Right cardiac atrium (tissue), 5 donors: ENCODE results near the gene WDTC1. TPM values are rescaled to one million over a fixed set of nuclear protein-coding genes. Genes with fewer than 3 reads are reported as not detected.

Source experiments
- ATAC-seq, 2 donors: fragments of 200-7000 bp; cut with Tn5 transposase; one replicate each; pipeline versions ENCODE4 v1.8.0 to v1.9.1; 2020; ENCODE audit warnings: moderate library complexity in 2 of 2, mild to moderate bottlenecking in 1 of 2
- DNase-seq, 3 donors: peaks; one replicate each; pipeline ENCODE4 v3.0.0-alpha.2; 2020
- H3K27ac ChIP-seq: one replicate; pipeline ENCODE4 v1.5.1; 2013; ENCODE audit warnings: mild to moderate bottlenecking, low read length, control low read depth, moderate library complexity
- H3K27me3 ChIP-seq: one replicate; pipeline ENCODE4 v1.6.1; 2013; ENCODE audit not compliant: control insufficient read depth, insufficient read depth
- H3K4me1 ChIP-seq: one replicate; pipeline ENCODE4 v1.6.1; 2013; ENCODE audit warnings: low read length; ENCODE audit not compliant: control insufficient read depth, insufficient read depth
- H3K4me3 ChIP-seq: one replicate; pipeline ENCODE4 v1.5.1; 2013; ENCODE audit warnings: low read length, control low read depth
- H3K9me3 ChIP-seq: one replicate; pipeline ENCODE4 v1.6.1; 2013; ENCODE audit warnings: low read length; ENCODE audit not compliant: control insufficient read depth
- WGBS: extraction: QIAGEN DNeasy Blood & Tissue Kit; methylation state at CpG from one replicate; pipeline ENCODE4 v1.1.7; 2013; 5-methylcytosine and 5-hydroxymethylcytosine counted together
- intact Hi-C, 4 donors: fragments of 100-400 bp; cut with DNase I; formaldehyde crosslinking; loops; one replicate each; pipeline versions ENCODE4 v1.11.0 to v1.14.0; 2022 to 2023
- polyA plus RNA-seq: library from polyadenylated mRNA; stranded (reverse); fragments of 200-250 nt; gene quantifications from one replicate; pipeline ENCODE4 v1.2.3, GENCODE V29; 2013
- total RNA-seq, 4 donors: library from RNA; stranded (reverse); fragmentation: NEBNext Ultra II Directional; extraction: Animal tissue kit (Norgen Biotek cat#: 25700); gene quantifications; one replicate each; pipeline ENCODE4 v1.2.1, GENCODE V29; 2021
- donor health status: healthy with polysubstance abuse.
- donor health status: DM: no; HTN: yes; CAD: no.
- donor health status: DM: no; HTN: no; CAD: no.
- donor health status: DM: no; HTN: yes; CAD: no; lungs with severe emphysema.
- donor health status: DM: yes; HTN: yes; CAD: no.

The WDTC1 gene
- total and polyA plus RNA-seq, 5 donors, result 53.0 to 75.2 (median 70.9) TPM

DNA sequence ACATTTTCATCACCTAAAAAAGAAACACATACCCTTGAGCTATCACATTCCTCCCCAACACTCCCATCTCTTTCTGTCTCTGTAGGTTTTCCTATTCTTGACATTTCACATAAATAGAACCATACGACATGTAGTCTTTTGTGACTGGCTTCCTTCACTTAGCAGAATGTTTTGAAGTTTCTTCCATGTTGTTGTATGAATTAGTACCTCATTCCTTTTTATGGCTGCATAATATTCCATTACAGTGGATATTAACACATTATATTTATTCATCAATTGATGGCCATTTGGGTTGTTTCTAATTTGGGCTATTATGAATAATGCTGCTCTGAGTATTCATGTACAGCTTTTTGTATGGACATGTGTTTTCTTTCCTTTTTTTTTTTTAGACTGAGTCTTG lies 11.8 kb downstream of the WDTC1 start:
- 93% methylated on average over 1 of the region's 1 CpG for WGBS
- Histone ChIP-seq H3K27ac (no peak overlapping the region), H3K9me3 (no peaks in the 10 kb centered on the region), H3K4me1 (no peaks in the 10 kb centered on the region), H3K27me3 (no peaks in the 10 kb centered on the region), H3K4me3 (no peak overlapping the region)
- ATAC-seq, result no peak
- intact Hi-C loops, result no loop called here
- no peak for DNase-seq

DNA sequence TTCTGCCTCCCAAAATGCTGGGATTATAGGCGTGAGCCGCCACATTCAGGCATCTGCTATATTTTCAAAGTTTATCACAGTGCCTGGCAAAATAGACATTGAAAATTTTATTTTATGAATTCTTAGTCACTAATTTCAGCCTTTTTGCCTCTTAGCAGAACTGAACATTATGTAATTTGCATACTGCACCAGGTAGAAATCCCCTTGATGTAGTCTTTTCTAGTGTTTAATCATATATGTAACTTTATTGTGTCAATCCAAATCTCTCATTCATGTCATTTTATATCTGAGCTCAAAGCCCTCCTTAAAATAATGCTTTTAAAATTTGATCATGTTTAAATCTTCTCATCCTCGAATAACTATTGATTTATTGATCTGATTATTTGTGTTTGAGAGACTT lies 19.2 kb downstream of the WDTC1 start:
- intact Hi-C loops, result no loop called here
- DNase-seq, result no peak
- Histone ChIP-seq H3K27ac (no peak overlapping the region), H3K27me3 (no peaks in the 10 kb centered on the region), H3K4me3 (no peak overlapping the region), H3K9me3 (no peaks in the 10 kb centered on the region), H3K4me1 (no peaks in the 10 kb centered on the region)
- ATAC-seq, result no peak
- WGBS, result 94% methylated on average over 3 of the region's 3 CpGs

DNA sequence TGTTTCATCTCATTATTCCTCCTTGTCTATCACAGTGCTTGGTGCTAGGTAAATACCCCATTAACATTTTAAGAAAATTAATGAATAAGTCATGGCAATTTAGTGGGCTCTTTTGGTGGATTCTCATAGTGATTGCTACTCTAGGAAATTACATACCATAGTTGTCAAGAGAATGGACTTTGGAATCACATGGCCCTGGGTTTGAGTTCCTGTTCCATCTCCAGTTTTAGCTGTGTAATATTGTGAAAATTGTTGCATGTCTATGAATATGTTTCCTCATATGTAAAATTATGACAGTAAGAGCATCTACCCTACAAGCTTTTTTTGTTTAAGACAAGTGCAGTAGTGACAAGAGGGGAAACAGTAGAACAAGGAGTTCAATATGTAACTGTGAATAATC lies 20.7 kb downstream of the WDTC1 start:
- DNase-seq (no peak), ATAC-seq (no peak)
- intact Hi-C loops, result no loop called here
- Histone ChIP-seq H3K27ac (no peak overlapping the region), H3K4me1 (no peaks in the 10 kb centered on the region), H3K9me3 (no peaks in the 10 kb centered on the region), H3K4me3 (no peak overlapping the region), H3K27me3 (no peaks in the 10 kb centered on the region)

DNA sequence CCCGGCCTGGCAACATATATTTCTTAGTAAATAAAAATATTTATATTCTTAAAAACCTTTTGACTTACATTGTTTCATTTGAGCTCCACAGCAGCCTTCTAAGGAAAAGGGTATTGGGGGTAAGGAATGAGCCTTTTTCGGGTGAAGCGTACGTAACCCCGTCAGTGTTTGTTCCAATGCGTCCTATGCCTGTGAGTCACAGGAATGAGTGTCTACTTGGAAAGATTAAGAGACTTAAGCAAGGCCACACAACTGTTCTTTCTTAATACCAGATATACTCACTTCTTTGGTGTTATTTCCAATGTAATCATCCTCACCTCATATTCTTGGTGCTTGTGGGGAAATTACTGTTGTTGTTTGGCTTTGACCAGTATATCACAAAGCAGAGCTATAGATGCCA lies 22.7 kb downstream of the WDTC1 start:
- intact Hi-C loops, result no loop called here
- H3K4me3 ChIP-seq, result no peak overlapping the region
- H3K27me3 ChIP-seq, result no peaks in the 10 kb centered on the region
- ATAC-seq (no peak), DNase-seq (no peak)
- H3K4me1 ChIP-seq, result no peaks in the 10 kb centered on the region
- H3K27ac ChIP-seq, result no peak overlapping the region
- no peaks in the 10 kb centered on the region for H3K9me3 ChIP-seq
- WGBS, result 98% methylated on average over 6 of the region's 6 CpGs

DNA sequence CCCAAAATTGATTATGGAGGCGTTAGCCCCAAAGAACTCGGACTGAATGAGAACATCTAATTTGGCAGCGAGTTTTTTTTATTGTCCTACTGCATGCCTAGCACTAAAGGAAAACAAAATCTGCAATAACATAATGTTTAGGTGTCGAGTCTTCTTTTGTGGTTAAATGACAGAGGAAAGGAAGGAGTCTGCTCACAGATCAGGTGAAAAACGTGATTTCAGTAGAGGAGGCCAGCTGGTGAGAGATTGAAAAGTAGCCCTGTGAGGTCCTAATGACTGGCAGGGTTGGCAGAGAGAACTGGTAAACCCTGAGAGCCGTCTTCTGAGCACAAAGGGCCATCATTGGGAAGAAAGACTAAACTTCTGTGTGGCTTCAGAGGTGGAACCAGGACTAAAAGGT lies 24.2 kb downstream of the WDTC1 start:
- DNase-seq (no peak), ATAC-seq (no peak)
- Histone ChIP-seq H3K9me3 (no peaks in the 10 kb centered on the region), H3K4me1 (no peaks in the 10 kb centered on the region), H3K4me3 (no peak overlapping the region), H3K27me3 (no peaks in the 10 kb centered on the region), H3K27ac (no peak overlapping the region)
- 74% methylated on average over 6 of the region's 6 CpGs for WGBS
- intact Hi-C loops, result no loop called here

DNA sequence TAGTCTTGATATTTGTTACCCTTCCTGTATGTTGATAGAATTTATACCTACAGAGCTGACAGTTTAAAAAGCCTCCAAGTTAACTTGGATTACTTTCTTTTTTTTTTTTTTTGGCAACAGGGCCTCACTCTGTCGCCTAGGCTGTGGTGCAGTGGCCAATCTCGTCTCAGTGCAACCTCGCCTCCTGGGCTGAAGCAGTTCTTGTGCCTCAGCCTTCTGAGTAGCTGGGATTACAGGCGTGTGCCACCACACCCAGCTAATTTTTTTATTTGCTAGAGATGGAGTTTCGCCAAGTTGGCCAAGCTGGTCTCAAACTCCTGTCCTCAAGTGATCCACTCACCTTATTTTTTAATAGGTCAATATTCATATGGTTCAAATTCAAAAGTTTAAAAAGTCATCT lies 32.7 kb downstream of the WDTC1 start:
- no peak overlapping the region for H3K4me3 ChIP-seq
- H3K27ac ChIP-seq, result no peak overlapping the region
- DNase-seq (no peak), ATAC-seq (no peak)
- H3K4me1 ChIP-seq, result no peaks in the 10 kb centered on the region
- WGBS, result 67% methylated on average over 5 of the region's 5 CpGs
- H3K27me3 ChIP-seq, result no peaks in the 10 kb centered on the region
- no peaks in the 10 kb centered on the region for H3K9me3 ChIP-seq
- intact Hi-C loops, result no loop called here

DNA sequence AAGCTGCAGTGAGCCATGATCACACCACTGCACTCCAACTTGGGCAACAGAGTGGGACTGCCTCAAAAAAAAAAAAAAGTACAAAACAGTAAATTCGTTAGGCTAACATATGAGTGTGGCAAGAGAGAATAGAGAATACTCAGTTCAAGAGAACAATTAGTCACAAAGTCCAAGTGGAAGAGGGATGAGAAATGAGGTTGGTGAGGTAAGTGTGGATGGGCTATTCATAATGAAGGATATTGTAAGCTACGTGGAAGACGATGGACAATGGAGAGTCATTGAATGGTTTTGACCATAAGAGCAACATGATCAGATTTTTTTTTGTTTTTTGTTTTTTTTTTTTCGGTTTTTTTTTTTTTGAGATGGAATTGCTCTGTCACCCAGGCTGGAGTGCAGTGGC lies 34.8 kb downstream of the WDTC1 start:
- 73% methylated on average over 4 of the region's 4 CpGs for WGBS
- Histone ChIP-seq H3K4me3 (no peak overlapping the region), H3K9me3 (no peaks in the 10 kb centered on the region), H3K4me1 (no peaks in the 10 kb centered on the region), H3K27ac (no peak overlapping the region), H3K27me3 (no peaks in the 10 kb centered on the region)
- intact Hi-C loops, result no loop called here
- ATAC-seq, result no peak
- no peak for DNase-seq

DNA sequence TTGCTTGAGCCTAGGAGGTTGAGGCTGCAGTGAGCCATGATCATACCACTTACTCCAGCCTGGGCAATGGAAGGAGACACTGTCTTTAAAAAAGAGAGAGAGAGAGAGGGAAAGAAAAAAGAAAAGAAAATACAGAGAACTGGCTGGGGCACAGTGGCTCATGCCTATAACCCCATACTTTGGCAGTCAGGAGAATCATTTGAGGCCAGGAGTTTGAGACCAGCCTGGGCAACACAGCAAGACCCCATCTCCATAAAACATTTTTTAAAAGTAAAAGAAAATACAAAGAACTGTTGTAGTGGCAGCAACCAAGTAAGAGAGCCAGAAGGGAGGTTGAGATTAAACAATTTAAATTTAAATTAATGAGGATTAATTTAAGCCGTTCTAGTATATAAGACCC lies 39.8 kb downstream of the WDTC1 start:
- intact Hi-C loops, result no loop called here
- Histone ChIP-seq H3K9me3 (no peaks in the 10 kb centered on the region), H3K4me1 (no peaks in the 10 kb centered on the region), H3K27ac (no peak overlapping the region), H3K4me3 (no peak overlapping the region), H3K27me3 (no peaks in the 10 kb centered on the region)
- 93% methylated on average over 1 of the region's 1 CpG for WGBS
- ATAC-seq (no peak), DNase-seq (no peak)

DNA sequence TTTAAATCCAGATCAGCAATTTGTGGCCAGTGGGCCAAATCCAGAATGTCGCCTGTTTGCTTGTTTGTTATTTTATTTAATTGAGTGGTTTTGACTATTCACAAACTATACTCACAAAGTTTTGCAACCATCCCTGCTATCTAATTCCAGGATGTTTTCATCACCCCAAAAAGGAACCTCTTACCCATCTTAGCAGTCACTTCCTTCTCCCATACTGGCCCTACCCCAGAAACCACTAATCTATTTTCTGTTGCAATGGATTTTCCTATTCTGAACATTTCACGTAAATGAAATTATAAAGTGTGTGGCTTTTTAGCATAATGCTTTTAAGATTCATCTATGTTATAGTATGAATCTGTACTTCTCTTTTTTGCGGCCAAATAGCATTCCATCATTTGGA lies 41.3 kb downstream of the WDTC1 start:
- Histone ChIP-seq H3K27ac (no peak overlapping the region), H3K4me3 (no peak overlapping the region), H3K9me3 (no peaks in the 10 kb centered on the region), H3K4me1 (no peaks in the 10 kb centered on the region), H3K27me3 (no peaks in the 10 kb centered on the region)
- DNase-seq (no peak), ATAC-seq (no peak)
- intact Hi-C loops, result no loop called here
- WGBS, result 60% methylated on average over 3 of the region's 3 CpGs

DNA sequence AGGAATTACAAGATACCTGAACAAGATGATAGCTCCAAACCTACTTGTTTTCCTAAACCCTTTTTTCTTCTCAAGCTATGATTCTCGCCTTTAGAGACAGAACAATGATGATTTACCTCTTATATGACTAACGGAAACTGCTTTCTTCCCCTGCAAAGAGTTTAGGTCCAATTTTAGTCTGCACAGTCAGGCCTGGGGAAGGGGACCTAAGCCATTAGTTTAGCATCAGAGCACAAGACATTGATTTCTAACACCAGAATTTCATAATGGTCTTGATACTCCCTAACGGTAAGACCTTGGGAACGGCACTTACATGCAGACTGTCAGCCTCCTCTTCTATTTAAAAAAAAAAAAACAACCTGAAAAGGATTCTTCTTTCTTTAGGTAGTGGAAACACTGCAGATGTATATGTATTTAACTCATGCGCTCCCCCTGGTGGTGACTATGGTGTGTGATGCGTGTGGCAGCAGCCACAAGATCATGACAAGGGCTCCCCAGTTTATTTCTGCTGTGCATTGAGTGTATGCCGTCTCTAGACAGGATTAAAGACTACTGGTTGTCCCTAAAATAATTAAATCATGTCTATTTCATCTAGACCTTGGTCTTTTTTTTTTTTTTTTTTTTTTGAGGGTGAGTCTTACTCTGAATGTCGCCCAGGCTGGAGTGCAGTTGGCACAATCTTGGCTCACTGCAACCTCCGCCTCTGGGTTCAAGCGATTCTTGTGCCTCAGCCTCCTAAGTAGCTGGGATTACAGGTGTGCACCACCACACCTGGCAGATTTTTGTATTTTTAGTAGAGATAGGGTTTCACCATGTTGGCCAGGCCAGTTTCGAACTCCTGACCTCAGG lies 50.2 kb downstream of the WDTC1 start:
- H3K4me3 ChIP-seq, result no peak overlapping the region
- ATAC-seq (peak; percentile 75 to 90), DNase-seq (peak; percentile 85 to 96 (median 89))
- H3K9me3 ChIP-seq, result no peaks in the 10 kb centered on the region
- no peaks in the 10 kb centered on the region for H3K4me1 ChIP-seq
- 49% methylated on average over 11 of the region's 11 CpGs for WGBS
- intact Hi-C loops, result loop anchor here (2.0 to 10.0 kb wide), 7 partner anchors 87 to 242 kb away; no protein-coding TSS in a partner anchor
- H3K27ac ChIP-seq, result no peak overlapping the region
- H3K27me3 ChIP-seq, result no peaks in the 10 kb centered on the region

DNA sequence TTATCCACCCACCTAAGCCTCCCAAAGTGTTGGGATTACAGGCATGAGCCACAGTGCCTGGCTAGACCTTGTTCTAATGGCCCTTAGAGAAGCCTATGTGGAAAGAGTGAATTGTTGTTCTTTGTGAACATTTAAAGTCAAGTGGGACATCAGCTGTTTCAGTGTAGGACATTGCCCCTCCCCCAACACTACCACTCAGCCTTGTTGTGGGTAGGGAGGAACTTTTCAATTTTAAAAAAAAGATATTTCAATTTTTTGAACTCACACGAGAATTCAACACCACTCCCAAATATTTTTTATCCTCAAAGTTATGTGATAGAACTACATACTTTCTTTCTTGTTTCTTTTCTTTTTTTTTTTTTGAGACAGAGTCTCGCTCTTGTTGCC lies 50.8 kb downstream of the WDTC1 start:
- no peak overlapping the region for H3K4me3 ChIP-seq
- WGBS, result 81% methylated on average over 2 of the region's 2 CpGs
- DNase-seq (no peak), ATAC-seq (no peak)
- H3K9me3 ChIP-seq, result no peaks in the 10 kb centered on the region
- no peaks in the 10 kb centered on the region for H3K4me1 ChIP-seq
- H3K27ac ChIP-seq, result no peak overlapping the region
- H3K27me3 ChIP-seq, result no peaks in the 10 kb centered on the region
- intact Hi-C loops, result loop anchor here in 2 of 4 donors (2.0 to 10.0 kb wide), 3 partner anchors 90 to 240 kb away; no protein-coding TSS in a partner anchor
